ENCODE results near the gene C10orf90.

C10orf90 gene

GRCh38 chr10:126536656-126537055 is 133.8 kb downstream of the C10orf90 start:
- no peak for DNase-seq

GRCh38 chr10:126536148-126536547 is 134.3 kb downstream of the C10orf90 start:
- DNase-seq: no peak

- DNase-seq: no peak
These were observed 136.8 kb downstream of the C10orf90 start for GRCh38 chr10:126533644-126534043.

- DNase-seq: no peak
These were observed 142.1 kb downstream of the C10orf90 start for GRCh38 chr10:126528315-126528835.

GRCh38 chr10:126527645-126528314 is 142.7 kb downstream of the C10orf90 start:
- DNase-seq: no peak

GRCh38 chr10:126525326-126525725 is 145.2 kb downstream of the C10orf90 start:
- DNase-seq: no peak

GRCh38 chr10:126524526-126524925 is 146.0 kb downstream of the C10orf90 start:
- DNase-seq: no peak

- DNase-seq: no peak
These were observed 147.4 kb downstream of the C10orf90 start for GRCh38 chr10:126523071-126523470.

- DNase-seq: no peak
These were observed 149.1 kb downstream of the C10orf90 start for GRCh38 chr10:126521399-126521798.

GRCh38 chr10:126520751-126521317 is 149.7 kb downstream of the C10orf90 start:
- DNase-seq: no peak

GRCh38 chr10:126519992-126520391 is 150.5 kb downstream of the C10orf90 start:
- DNase-seq: no peak

- no peak for DNase-seq
These were observed 151.3 kb downstream of the C10orf90 start for GRCh38 chr10:126519185-126519584.

GRCh38 chr10:126518218-126519080 is 152.0 kb downstream of the C10orf90 start:
- DNase-seq: no peak

GRCh38 chr10:126516515-126516914 is 154.0 kb downstream of the C10orf90 start:
- no peak for DNase-seq

- DNase-seq: peak in 1 of 2 experiments; percentile 4
These were observed 158.5 kb downstream of the C10orf90 start for GRCh38 chr10:126511917-126512479.

GRCh38 chr10:126509182-126509581 is 161.3 kb downstream of the C10orf90 start:
- DNase-seq: no peak

- no peak for DNase-seq
These were observed 161.9 kb downstream of the C10orf90 start for GRCh38 chr10:126508535-126509040.

GRCh38 chr10:126504761-126505112 is 165.8 kb downstream of the C10orf90 start:
- peak in 1 of 2 experiments; percentile 3 for DNase-seq

GRCh38 chr10:126504063-126504760 is 166.3 kb downstream of the C10orf90 start:
- DNase-seq: peak; percentile 68 to 69

- no peak for DNase-seq
These were observed 167.0 kb downstream of the C10orf90 start for GRCh38 chr10:126503392-126504062.

GRCh38 chr10:126502441-126502840 is 168.1 kb downstream of the C10orf90 start:
- no peak for DNase-seq

GRCh38 chr10:126501828-126502227 is 168.7 kb downstream of the C10orf90 start:
- DNase-seq: no peak
